GM18858 (cell line): Measurements from ENCODE around the gene KLF18.
"Not testable (repeated sequence)": the region's sequence is repeated elsewhere in the genome, so short reads cannot be mapped to it uniquely, and the experiment has no call there.

ENCODE experiments used
- ATAC-seq: cut with Tn5 transposase; IDR thresholded peaks from one replicate; pipeline ENCODE4 v1.9.1; 2021; ENCODE audit not compliant: unreplicated experiment

The KLF18 gene

GRCh38 chr1:44141531-44141930 is at the start of gene KLF18:
TSS of gene KLF18 (minus strand) at chr1:44141631. CDS start at chr1:44141631, 0 bp downstream.
- ATAC-seq: no peak

DNA sequence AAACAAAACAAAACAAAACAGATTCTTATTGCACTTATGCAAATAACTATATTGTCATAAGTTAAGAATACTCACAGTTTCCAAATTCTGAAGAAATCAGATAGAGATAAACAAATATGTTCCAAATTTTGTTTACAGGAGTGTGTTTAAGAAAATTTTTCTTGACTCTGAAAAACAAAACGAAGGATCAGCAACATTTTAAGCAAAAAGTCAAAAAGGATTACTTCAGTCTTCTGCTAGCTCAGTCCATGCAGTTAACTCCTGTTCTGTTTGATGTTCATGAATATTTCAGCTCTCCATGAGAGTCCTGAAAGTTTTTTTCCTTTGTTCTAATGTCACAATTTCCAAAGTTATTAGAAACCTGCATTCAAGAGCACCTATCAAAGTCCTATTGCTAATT is 33.2 kb upstream of the KLF18 start:
- ATAC-seq: no peak

GRCh38 chr1:44170281-44170823 is 28.9 kb upstream of the KLF18 start:
- ATAC-seq: no peak

DNA sequence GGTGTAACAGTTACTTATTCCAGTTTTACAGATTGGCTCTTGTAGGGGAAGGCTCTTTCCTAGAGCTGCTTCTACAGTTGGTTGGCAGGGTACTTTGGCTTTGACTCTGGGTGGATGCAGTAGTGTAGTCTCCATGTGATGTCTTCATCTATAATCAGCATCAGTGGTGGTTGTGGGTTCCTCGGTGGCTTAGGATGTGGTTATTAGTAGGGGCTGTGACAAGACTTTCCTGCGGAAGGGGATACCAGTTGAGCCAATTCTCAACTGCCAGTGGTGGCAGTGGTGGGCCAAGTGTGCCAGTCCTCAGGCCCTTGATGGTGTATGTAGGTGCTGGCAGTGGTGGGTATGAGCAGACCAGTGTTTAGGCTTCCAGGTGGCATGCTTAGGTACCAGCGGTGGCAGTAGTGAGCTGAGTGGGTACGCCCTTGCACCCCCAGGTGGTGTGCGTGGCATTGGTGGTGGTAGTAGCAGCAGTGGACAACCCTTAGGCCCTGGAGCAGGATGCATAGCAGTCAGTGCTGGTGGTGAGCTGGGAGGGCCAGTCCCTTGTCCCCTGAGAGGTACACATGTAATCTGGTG is 27.2 kb upstream of the KLF18 start:
- no peak for ATAC-seq

- no peak for ATAC-seq
Observed at GRCh38 chr1:44161546-44161945, 20.1 kb upstream of the KLF18 start.

DNA sequence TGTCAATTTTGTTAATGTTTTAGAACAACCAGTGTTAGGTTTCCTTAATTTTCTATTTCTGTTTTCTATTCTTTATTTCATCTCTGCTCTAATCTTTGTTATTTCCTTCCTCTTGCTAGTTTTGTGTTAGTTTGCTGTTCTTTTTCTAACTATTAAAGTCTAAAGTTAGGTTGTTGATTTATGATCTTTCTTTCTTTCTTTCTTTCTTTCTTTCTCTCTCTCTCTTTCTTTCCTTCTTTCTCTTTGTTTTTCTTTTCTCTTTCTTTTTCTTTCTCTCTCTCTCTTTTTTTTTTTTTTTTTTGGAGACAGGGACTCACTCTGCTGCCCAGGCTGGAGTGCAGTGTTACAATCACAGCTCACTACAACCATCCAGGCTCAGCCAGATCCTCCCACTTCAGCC is 17.4 kb upstream of the KLF18 start:
- ATAC-seq: no peak

DNA sequence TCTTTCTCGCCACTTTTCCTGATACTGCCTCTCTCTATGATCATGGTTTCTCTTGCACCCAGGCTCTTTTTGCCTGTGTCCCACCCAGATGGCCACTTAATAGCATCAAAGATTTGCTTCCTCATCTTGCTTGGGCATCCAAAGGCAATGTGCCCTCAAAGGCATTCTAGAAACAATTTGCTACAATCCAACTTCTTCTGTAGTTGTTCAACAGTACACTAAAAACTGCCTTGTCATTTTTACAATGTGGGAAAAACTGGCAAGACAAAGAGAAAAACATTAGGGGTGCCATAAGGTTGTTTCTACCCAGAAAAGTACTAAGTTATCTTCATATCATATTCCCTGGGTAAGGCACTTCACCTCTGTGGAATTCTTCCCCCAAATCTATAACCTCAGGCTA is 16.5 kb upstream of the KLF18 start:
- no peak for ATAC-seq

- no peak for ATAC-seq
Observed at GRCh38 chr1:44154049-44154448, 12.6 kb upstream of the KLF18 start.

DNA sequence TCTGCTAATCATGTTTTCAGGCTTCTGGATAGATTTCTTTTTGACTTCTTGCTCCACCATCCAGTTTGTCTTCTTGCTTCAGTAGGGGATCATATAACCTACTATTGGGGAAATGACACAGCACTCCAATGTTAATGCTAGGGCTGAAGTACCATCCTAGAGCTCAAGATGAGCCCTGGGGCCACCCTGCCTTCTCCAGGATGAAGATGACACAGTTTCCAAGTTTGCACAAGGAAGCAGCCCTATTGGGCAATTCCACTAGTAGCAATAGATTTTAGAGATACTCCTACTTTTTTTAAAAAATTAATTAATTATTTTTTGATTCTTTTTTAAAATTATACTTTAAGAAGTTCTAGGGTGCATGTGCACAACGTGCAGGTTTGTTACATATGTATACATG is 11.3 kb upstream of the KLF18 start:
- no peak for ATAC-seq

GRCh38 chr1:44151808-44152207 is 10.4 kb upstream of the KLF18 start:
- no peak for ATAC-seq

GRCh38 chr1:44151332-44151731 is 9.9 kb upstream of the KLF18 start:
- no peak for ATAC-seq

DNA sequence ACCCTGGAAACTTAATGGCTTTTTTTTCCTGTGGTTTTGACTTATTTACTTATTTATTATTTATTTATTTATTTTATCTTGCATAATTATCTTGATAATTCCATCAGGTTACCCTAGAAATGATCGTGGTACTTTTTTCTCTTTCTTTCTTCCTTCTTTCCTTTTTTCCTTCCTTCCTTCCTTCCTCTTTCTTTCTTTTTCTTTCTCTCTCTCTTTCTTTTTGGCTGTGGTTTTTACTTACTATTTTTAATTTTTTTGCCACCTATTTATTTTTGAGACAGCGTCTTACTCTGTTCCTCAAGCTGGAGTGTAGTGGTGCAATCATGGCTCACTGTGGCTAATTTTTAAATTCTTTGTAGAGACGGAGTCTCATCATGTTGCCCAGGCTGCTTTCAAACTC is 6.2 kb upstream of the KLF18 start:
- ATAC-seq: no peak

DNA sequence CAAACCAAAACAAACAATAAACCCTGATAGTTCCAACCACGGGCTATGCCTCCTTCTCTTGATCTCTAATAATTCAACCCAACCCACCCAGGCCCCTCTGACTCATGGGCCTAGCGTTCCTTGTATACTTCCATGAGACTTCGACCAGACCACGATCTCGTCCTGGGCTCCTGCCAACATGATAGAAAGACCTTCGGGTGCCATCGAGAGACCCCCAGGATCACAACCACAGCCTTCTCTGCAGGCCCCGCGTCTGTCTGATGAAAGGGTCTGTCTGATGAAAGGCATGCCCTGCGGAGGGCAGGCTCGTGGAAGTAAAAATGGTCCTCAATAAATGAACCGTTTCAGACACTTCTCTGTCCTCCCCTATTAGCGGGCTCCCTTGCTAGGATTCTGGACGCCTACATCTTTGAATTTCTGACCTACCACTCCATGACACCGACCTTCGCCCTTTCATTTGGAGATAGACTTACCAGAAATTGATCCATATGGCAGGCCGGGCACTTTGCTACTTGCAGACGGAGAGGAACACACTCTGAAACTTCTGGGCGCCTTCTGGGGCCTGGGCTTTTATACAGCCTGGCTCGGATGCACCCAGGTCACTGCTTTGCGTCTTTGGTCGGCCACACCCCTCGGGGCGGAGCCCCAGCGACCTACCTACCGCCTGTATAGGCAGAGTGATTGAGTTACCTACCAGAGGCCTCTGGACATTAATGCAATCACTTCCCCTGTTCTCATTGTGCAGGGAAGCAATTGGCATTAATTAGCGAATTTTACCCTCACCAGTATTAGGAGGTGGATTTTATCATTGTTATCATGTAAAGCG is 5.3 kb upstream of the KLF18 start:
- ATAC-seq: no peak

DNA sequence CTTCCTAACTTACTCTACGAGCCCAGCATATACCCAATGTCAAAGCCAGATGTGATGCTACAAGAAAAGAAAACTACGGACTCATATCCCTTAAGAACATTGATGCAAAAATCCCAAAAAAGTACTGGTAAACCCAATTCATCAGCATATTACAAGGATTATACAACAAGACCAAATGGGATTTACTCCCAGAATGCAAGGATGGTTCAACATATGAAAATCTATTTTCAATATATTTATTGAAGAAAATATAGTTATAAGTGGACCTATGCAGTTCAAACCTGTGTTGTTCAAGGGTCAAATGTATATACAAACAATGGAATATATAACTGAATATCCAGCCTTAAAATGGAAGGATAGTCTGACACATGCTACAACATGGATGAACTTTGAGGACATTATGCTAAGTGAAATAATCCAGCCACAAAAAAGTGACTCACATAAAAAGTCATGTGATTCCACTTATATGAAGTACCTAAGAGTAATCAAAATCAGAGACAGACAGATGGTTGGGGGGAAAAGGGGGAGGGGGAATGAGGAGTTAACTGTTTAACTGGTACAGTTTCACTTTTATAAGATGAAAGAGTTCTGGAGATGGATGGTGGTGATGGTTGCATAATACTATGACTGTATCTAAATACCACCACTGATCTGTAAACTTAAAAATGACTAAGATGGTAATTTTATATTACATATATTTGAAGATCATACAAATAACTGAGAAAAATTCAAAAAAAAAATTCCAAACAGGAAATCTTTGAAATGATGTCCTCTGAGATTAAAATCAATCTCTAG is 3.7 kb upstream of the KLF18 start:
- no peak for ATAC-seq

DNA sequence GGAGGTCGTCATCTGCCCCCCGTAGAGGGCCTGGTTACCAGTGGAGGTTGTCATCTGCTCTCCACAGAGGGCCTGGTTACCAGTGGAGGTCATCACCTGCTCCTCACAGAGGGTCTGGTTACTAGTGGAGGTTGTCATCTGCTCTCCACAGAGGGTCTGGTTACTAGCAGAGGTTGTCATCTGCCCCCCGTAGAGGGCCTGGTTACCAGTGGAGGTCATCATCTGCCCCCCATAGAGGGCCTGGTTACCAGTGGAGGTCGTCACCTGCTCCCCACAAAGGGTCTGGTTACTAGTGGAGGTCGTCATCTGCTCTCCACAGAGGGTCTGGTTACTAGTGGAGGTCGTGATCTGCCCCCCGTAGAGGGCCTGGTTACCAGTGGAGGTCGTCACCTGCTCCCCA is 1.9 kb downstream of the KLF18 start:
- not testable (repeated sequence) for ATAC-seq

- no peak for ATAC-seq
Observed at GRCh38 chr1:44138239-44138638, 3.2 kb downstream of the KLF18 start.

- ATAC-seq: no peak
Observed at GRCh38 chr1:44135886-44136285, 5.5 kb downstream of the KLF18 start.

GRCh38 chr1:44134071-44134920 is 7.1 kb downstream of the KLF18 start:
- no peak for ATAC-seq

GRCh38 chr1:44131411-44131810 is 10.0 kb downstream of the KLF18 start:
- ATAC-seq: no peak

DNA sequence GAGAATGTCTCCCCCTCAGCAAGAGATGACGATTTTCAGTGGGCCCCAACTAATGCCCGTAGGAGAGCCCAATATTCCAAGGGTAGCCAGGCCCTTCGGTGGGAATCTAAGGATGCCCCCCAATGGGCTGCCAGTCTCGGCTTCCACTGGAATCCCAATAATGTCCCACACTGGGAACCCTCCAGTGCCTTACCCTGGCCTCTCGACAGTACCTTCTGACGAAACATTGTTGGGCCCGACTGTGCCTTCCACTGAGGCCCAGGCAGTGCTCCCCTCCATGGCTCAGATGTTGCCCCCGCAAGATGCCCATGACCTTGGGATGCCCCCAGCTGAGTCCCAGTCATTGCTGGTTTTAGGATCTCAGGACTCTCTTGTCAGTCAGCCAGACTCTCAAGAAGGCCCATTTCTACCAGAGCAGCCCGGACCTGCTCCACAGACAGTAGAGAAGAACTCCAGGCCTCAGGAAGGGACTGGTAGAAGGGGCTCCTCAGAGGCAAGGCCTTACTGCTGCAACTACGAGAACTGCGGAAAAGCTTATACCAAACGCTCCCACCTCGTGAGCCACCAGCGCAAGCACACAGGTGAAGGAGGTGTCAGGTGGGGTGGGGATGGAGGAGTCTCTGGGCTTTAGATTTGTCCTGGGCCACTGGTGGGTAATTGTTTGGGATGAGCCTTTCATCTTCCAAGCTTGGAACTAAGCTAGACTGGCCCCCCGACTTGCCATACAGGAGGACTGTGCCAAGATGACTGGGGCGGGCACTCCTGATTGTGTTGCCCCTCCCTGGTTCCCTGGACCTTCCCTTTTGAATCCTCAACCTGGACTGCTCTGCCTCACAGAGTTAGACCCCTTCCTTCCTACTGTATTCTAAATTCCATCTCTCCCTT is 11.6 kb downstream of the KLF18 start:
- no peak for ATAC-seq
